Measurements from ENCODE around the gene CCL3.

DNA sequence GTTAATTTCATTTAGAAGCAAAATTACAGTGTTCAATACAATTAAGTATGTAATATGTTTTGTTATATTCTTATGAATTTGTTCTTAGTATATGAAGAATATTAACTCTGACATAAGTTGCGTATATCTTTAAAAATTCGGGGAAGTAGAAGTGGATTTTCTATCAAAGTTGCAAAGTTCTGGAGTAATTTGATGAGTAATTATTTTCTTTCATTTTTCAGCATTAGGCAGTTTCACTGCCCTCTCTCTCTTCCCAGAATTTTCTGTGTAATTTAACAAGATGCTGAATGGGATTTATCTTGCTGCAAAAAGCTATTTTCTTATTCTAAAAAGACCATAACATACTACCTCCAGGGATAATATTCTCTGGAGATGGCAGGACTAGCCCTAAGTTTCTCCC is 34.8 kb downstream of the CCL3 start:
- TF ChIP-seq, protein P1, sequence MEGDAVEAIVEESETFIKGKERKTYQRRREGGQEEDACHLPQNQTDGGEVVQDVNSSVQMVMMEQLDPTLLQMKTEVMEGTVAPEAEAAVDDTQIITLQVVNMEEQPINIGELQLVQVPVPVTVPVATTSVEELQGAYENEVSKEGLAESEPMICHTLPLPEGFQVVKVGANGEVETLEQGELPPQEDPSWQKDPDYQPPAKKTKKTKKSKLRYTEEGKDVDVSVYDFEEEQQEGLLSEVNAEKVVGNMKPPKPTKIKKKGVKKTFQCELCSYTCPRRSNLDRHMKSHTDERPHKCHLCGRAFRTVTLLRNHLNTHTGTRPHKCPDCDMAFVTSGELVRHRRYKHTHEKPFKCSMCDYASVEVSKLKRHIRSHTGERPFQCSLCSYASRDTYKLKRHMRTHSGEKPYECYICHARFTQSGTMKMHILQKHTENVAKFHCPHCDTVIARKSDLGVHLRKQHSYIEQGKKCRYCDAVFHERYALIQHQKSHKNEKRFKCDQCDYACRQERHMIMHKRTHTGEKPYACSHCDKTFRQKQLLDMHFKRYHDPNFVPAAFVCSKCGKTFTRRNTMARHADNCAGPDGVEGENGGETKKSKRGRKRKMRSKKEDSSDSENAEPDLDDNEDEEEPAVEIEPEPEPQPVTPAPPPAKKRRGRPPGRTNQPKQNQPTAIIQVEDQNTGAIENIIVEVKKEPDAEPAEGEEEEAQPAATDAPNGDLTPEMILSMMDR (IDR thresholded peaks at IDR 0.05; ENCODE audit: low read depth, low read length, poor library complexity, severe bottlenecking) = no peak
- no peak for TF ChIP-seq EZH2phosphoT487 (IDR thresholded peaks at IDR 0.05; ENCODE audit: borderline replicate concordance, low read length)

Measured in DOHH2 (cell line).